Osteocyte (in vitro differentiated cells): ENCODE data around the gene TRPV2. TPM values are rescaled to one million over a fixed set of nuclear protein-coding genes. Genes with fewer than 3 reads are reported as not detected.

Experiments used
- DNase-seq: peaks from one replicate; pipeline ENCODE4 v3.0.0; 2021; ENCODE audit warnings: mixed read lengths; ENCODE audit not compliant: unreplicated experiment; ENCODE audit errors: extremely low spot score
- H3K27ac Mint-ChIP-seq: one replicate; pipeline ENCODE4 v1.8.0; 2021; ENCODE audit warnings: mild to moderate bottlenecking, mixed read lengths; ENCODE audit not compliant: unreplicated experiment
- H3K27me3 Mint-ChIP-seq: one replicate; pipeline ENCODE4 v1.8.0; 2021; ENCODE audit warnings: mixed read lengths; ENCODE audit not compliant: unreplicated experiment
- H3K36me3 Mint-ChIP-seq: one replicate; pipeline ENCODE4 v1.8.0; 2021; ENCODE audit warnings: mixed read lengths; ENCODE audit not compliant: unreplicated experiment
- H3K4me1 Mint-ChIP-seq: one replicate; pipeline ENCODE4 v1.8.0; 2021; ENCODE audit warnings: mixed read lengths; ENCODE audit not compliant: unreplicated experiment
- H3K4me3 Mint-ChIP-seq: one replicate; pipeline ENCODE4 v1.8.0; 2021; ENCODE audit warnings: mild to moderate bottlenecking, moderate library complexity, mixed read lengths; ENCODE audit not compliant: unreplicated experiment
- H3K9me3 Mint-ChIP-seq: one replicate; pipeline ENCODE4 v1.8.0; 2021; ENCODE audit warnings: mixed read lengths; ENCODE audit not compliant: unreplicated experiment
- total RNA-seq: library from RNA; stranded (reverse); gene quantifications from 2 replicates; pipeline ENCODE4 v1.2.1, GENCODE V29; 2021
- TF ChIP-seq, protein P1 (sequence below): fragments of 200-600 bp; sonication (generic); IDR thresholded peaks from 2 replicates; pipeline ENCODE4 v1.5.0; 2021; ENCODE audit warnings: antibody characterized with exemption, mild to moderate bottlenecking, moderate library complexity

TRPV2 gene
- total RNA-seq, 1 donor from 2014 or later, result 1.3 TPM

DNA sequence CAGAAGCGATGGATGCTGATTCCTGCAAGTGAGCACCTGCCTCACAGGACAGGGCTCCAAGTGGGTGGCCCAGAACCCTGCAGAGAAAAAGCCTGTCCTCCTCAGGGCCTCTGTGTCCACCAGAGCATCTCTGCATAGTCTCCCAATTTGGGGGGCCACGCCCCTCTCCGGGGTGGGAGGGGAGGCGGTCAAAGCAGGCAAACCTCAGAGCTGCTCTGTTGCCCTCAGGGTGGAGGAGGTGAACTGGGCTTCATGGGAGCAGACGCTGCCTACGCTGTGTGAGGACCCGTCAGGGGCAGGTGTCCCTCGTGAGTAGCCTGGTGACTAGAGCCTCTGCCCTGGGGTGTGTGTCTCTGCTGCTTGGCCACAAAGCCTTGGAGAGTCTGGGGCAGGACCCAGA is 19.3 kb downstream of the TRPV2 start:
- Mint-ChIP-seq H3K36me3 (no peaks in the 10 kb centered on the region), H3K27ac (no peak overlapping the region), H3K9me3 (no peaks in the 10 kb centered on the region), H3K27me3 (no peaks in the 10 kb centered on the region), H3K4me1 (peaks cover 9% of the 10 kb centered on the region), H3K4me3 (no peak overlapping the region)
- no peak for DNase-seq
- TF ChIP-seq, protein P1, sequence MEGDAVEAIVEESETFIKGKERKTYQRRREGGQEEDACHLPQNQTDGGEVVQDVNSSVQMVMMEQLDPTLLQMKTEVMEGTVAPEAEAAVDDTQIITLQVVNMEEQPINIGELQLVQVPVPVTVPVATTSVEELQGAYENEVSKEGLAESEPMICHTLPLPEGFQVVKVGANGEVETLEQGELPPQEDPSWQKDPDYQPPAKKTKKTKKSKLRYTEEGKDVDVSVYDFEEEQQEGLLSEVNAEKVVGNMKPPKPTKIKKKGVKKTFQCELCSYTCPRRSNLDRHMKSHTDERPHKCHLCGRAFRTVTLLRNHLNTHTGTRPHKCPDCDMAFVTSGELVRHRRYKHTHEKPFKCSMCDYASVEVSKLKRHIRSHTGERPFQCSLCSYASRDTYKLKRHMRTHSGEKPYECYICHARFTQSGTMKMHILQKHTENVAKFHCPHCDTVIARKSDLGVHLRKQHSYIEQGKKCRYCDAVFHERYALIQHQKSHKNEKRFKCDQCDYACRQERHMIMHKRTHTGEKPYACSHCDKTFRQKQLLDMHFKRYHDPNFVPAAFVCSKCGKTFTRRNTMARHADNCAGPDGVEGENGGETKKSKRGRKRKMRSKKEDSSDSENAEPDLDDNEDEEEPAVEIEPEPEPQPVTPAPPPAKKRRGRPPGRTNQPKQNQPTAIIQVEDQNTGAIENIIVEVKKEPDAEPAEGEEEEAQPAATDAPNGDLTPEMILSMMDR, result no peak

GRCh38 chr17:16435925-16436886 is 20.8 kb downstream of the TRPV2 start:
- Mint-ChIP-seq H3K36me3 (peaks cover 8% of the 10 kb centered on the region), H3K4me1 (peaks cover 25% of the 10 kb centered on the region), H3K27me3 (no peaks in the 10 kb centered on the region), H3K4me3 (no peak overlapping the region), H3K27ac (no peak overlapping the region), H3K9me3 (no peaks in the 10 kb centered on the region)
- DNase-seq, result no peak
- TF ChIP-seq, protein P1, result no peak

GRCh38 chr17:16437083-16437482 is 21.7 kb downstream of the TRPV2 start:
- peaks cover 31% of the 10 kb centered on the region for H3K4me1 Mint-ChIP-seq
- H3K27ac Mint-ChIP-seq, result no peak overlapping the region
- H3K9me3 Mint-ChIP-seq, result no peaks in the 10 kb centered on the region
- DNase-seq, result no peak
- H3K36me3 Mint-ChIP-seq, result peaks cover 13% of the 10 kb centered on the region
- no peaks in the 10 kb centered on the region for H3K27me3 Mint-ChIP-seq
- TF ChIP-seq, protein P1, result no peak
- H3K4me3 Mint-ChIP-seq, result no peak overlapping the region

DNA sequence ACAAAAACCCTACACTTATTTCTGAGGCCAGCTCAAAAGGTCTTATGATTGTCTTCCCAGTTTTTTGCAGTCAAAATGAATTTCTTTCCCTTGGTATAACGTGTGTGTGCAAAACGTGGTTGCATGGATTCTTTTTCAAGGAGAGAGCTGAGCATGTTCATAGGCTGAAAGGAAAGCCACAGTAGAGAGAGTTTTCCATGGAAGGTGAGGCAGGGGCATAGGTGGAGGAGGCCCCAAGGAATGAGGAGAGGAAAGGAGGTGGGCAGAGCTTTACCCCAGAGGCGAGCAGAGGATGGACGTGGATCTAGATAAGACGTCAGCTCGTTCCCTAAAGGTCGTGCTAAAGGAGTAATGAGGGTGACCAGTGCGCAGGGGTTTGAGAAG is 22.8 kb downstream of the TRPV2 start:
- H3K27ac Mint-ChIP-seq, result peak overlapping the region; percentile 97
- H3K36me3 Mint-ChIP-seq, result peaks cover 17% of the 10 kb centered on the region
- H3K4me1 Mint-ChIP-seq, result peaks cover 36% of the 10 kb centered on the region
- H3K9me3 Mint-ChIP-seq, result no peaks in the 10 kb centered on the region
- TF ChIP-seq, protein P1, result no peak
- no peaks in the 10 kb centered on the region for H3K27me3 Mint-ChIP-seq
- peak overlapping the region; percentile 99 for H3K4me3 Mint-ChIP-seq
- DNase-seq, result no peak

GRCh38 chr17:16438557-16439302 is 23.4 kb downstream of the TRPV2 start:
- TF ChIP-seq, protein P1, result no peak
- Mint-ChIP-seq H3K27me3 (no peaks in the 10 kb centered on the region), H3K9me3 (no peaks in the 10 kb centered on the region), H3K4me3 (peak overlapping the region; percentile 99), H3K27ac (peak overlapping the region; percentile 97), H3K36me3 (peaks cover 17% of the 10 kb centered on the region), H3K4me1 (peaks cover 36% of the 10 kb centered on the region)
- DNase-seq, result peak; percentile 98
